K562 (cell line): ENCODE measurements around the gene SIGMAR1. TPM values are rescaled to one million over a fixed set of nuclear protein-coding genes. Genes with fewer than 3 reads are reported as not detected.

ENCODE experiments used
- CHCHD3 ChIP-seq: fragments of 250-450 bp; sonication (Bioruptor Pico); IDR thresholded peaks from 2 replicates; pipeline ENCODE4 v2.1.2; 2022; ENCODE audit warnings: mild to moderate bottlenecking
- FOXA1 ChIP-seq: fragments of 450-650 bp; IDR thresholded peaks from 2 replicates; pipeline ENCODE4 v1.6.1; 2016; ENCODE audit warnings: mild to moderate bottlenecking, borderline replicate concordance
- FOXK2 ChIP-seq, 2 experiments: fragments of 450-650 bp; IDR thresholded peaks in 1 of 2; conservative IDR thresholded peaks in 1 of 2; 2 replicates each; pipeline ENCODE4 v1.6.1; 2016; ENCODE audit warnings: low read depth in 2 of 2, mild to moderate bottlenecking in 1 of 2
- HMG20B ChIP-seq: fragments of 250-450 bp; sonication (Bioruptor Pico); IDR thresholded peaks from 2 replicates; pipeline ENCODE4 v1.5.0; 2021; ENCODE audit warnings: mild to moderate bottlenecking
- HNRNPUL1 ChIP-seq: fragments of 200-400 bp; formaldehyde crosslinking; IDR thresholded peaks from 2 replicates; pipeline ENCODE4 v1.6.1; 2017; ENCODE audit warnings: low read length
- POLR2A ChIP-seq: fragments of 450-650 bp; conservative IDR thresholded peaks from 2 replicates; pipeline ENCODE4 v1.6.1; 2016
- POLR2AphosphoS5 ChIP-seq: IDR thresholded peaks from 2 replicates; pipeline ENCODE4 v1.6.1; 2011; ENCODE audit warnings: mild to moderate bottlenecking, low read depth, low read length, moderate library complexity; ENCODE audit not compliant: control insufficient read depth, insufficient read depth
- POU5F1 ChIP-seq: fragments of 150-350 bp; IDR thresholded peaks from 2 replicates; pipeline ENCODE4 v1.6.1; 2014; ENCODE audit warnings: borderline replicate concordance, low read length, low read depth, mild to moderate bottlenecking; ENCODE audit not compliant: partially characterized antibody
- RUNX1 ChIP-seq: sonication (generic); IDR thresholded peaks from 2 replicates; pipeline ENCODE4 v1.6.1; 2016; ENCODE audit warnings: antibody characterized with exemption, low read depth
- SAP30 ChIP-seq: fragments of 200-600 bp; sonication (generic); IDR thresholded peaks from 2 replicates; pipeline ENCODE4 v1.6.1; 2012; ENCODE audit warnings: borderline replicate concordance, low read depth, mild to moderate bottlenecking, moderate library complexity, low read length, control low read depth, inconsistent platforms; ENCODE audit not compliant: insufficient read depth, poor library complexity, severe bottlenecking
- STAG1 ChIP-seq: sonication (generic); formaldehyde crosslinking; IDR thresholded peaks from 2 replicates; pipeline ENCODE4 v1.5.0; 2020; ENCODE audit warnings: missing genetic modification reagents, borderline replicate concordance
- ZFP91 ChIP-seq: sonication (generic); formaldehyde crosslinking; IDR thresholded peaks from 2 replicates; pipeline ENCODE4 v1.8.0; 2022; ENCODE audit warnings: mild to moderate bottlenecking, missing genetic modification reagents
- ZFX ChIP-seq: sonication (generic); formaldehyde crosslinking; IDR thresholded peaks from 2 replicates; pipeline ENCODE4 v1.8.0; 2022; ENCODE audit warnings: mild to moderate bottlenecking, missing genetic modification reagents, moderate library complexity
- ZNF395 ChIP-seq: fragments of 200-800 bp; sonication (Bioruptor generic); IDR thresholded peaks from 2 replicates; pipeline ENCODE4 v1.6.1; 2017; ENCODE audit warnings: missing genetic modification characterization, missing compliant biosample characterization
- ZNF785 ChIP-seq: fragments of 250-450 bp; sonication (Bioruptor Pico); IDR thresholded peaks from 2 replicates; pipeline ENCODE4 v1.4.0; 2020; ENCODE audit warnings: mild to moderate bottlenecking
- polyA plus RNA-seq, 8 experiments: library from polyadenylated mRNA; depleted of rRNA in 4 of 8; stranded (reverse) in 5 of 8; unstranded in 3 of 8; fragments of >200 nt; fragmentation: Nextera tagmentation in 2 of 8; fragmentation: Illumina TruSeq in 1 of 8; extraction: Ambion mirVana in 2 of 8; extraction: Trizol in 1 of 8; gene quantifications; 2 replicates each; pipeline versions ENCODE4 v1.2.1 to v1.2.3, GENCODE V29; 2011 to 2014; ENCODE audit warnings: inconsistent platforms in 1 of 8, missing spikeins in 1 of 8
- total RNA-seq, 7 experiments: library from RNA; depleted of rRNA in 6 of 7; stranded (reverse); fragments of >200 nt in 6 of 7; fragmentation: Illumina TruSeq in 2 of 7; extraction: Trizol in 2 of 7; gene quantifications; 2 replicates each; pipeline versions ENCODE4 v1.2.1 to v1.2.3, GENCODE V29; 2011 to 2021; ENCODE audit warnings: low replicate concordance in 1 of 7
- TF ChIP-seq, protein P1 (sequence below): conservative IDR thresholded peaks from 2 replicates; pipeline ENCODE4 v1.6.1; 2011; ENCODE audit warnings: low read depth, mild to moderate bottlenecking, low read length; ENCODE audit not compliant: control insufficient read depth
- TF ChIP-seq, protein P2 (sequence below): sonication (generic); formaldehyde crosslinking; IDR thresholded peaks from 2 replicates; pipeline ENCODE4 v1.8.0; 2023; ENCODE audit warnings: mild to moderate bottlenecking, missing genetic modification reagents
- TF ChIP-seq, protein P3 (sequence below): sonication (generic); formaldehyde crosslinking; IDR thresholded peaks from 2 replicates; pipeline ENCODE4 v1.9.0; 2022; ENCODE audit warnings: mild to moderate bottlenecking, missing genetic modification reagents

The SIGMAR1 gene
- total and polyA plus RNA-seq, 9 of the 15 experiments (the other 6 are each of a cell fraction or from before 2014, with no cell fraction given) = 6.9 to 80.0 (median 35.2) TPM

DNA sequence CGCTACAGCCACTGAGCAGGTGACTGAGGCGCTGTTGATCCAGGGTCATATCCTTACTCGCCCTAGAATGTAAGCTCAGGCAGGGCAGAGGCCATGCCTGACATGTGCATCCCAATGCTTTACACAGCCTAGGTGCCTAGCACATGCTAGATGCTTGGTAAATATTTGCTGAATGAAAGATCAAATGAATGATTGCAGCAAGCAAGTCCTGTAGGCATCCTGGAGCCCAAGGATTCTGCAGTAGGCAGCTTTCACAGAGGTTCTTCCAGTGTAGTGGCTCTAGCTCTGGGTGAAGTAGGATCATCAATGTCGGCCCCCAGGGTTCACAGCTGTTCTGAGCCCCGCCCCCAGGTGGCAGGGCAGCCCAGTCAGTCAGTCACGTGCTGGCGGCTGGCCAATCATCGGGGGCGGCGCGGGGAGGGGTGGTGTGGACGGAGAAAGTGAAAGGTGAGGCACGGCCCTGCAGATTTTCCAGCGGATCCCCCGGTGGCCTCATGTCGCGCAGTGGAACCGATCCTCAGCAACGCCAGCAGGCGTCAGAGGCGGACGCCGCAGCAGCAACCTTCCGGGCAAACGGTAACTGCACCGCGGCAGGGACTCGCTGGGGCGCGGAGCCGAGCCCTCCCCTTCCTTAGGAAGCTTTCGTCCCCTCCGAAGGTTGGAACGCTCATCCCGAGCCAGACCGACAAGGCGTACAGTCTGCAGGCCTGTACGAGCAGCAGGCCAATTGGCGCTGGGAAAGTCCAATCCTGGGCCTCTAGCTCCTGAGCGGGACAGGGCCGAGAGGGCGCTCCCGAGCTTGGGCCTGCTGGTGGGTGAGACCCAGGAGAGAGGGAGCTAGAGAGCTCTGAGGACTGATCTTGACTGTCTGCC lies 8.9 kb upstream of the SIGMAR1 start, which contains the start of gene GALT (continued):
- TF ChIP-seq ZFP91 (CRISPR knock-in tag) (peak; percentile 65; the same call in 1 of the 2 replicates), ZNF395 (CRISPR knock-in tag) (no peak), STAG1 (no peak), FOXK2 (conservative IDR thresholded peaks at IDR 0.05 in 1 of 2, IDR thresholded peaks at IDR 0.05 in 1 of 2; ENCODE audit: low read depth in 2 of 2) (peak; percentile 37 to 70; a peak in 3 of 4 replicates), CHCHD3 (CRISPR knock-in tag) (no peak), POLR2AphosphoS5 (no peak), HMG20B (CRISPR knock-in tag) (no peak), RUNX1 (no peak), SAP30 (peak; percentile 67), ZFX (CRISPR knock-in tag) (peak; percentile 93), POU5F1 (no peak), HNRNPUL1 (no peak), ZNF785 (CRISPR knock-in tag) (no peak), FOXA1 (no peak), POLR2A (peak; percentile 70)
- TF ChIP-seq, protein P1, sequence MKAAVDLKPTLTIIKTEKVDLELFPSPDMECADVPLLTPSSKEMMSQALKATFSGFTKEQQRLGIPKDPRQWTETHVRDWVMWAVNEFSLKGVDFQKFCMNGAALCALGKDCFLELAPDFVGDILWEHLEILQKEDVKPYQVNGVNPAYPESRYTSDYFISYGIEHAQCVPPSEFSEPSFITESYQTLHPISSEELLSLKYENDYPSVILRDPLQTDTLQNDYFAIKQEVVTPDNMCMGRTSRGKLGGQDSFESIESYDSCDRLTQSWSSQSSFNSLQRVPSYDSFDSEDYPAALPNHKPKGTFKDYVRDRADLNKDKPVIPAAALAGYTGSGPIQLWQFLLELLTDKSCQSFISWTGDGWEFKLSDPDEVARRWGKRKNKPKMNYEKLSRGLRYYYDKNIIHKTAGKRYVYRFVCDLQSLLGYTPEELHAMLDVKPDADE = 0 out of 2 replicates have a peak, but pooled peaks have one; percentile 20
- TF ChIP-seq, protein P2, sequence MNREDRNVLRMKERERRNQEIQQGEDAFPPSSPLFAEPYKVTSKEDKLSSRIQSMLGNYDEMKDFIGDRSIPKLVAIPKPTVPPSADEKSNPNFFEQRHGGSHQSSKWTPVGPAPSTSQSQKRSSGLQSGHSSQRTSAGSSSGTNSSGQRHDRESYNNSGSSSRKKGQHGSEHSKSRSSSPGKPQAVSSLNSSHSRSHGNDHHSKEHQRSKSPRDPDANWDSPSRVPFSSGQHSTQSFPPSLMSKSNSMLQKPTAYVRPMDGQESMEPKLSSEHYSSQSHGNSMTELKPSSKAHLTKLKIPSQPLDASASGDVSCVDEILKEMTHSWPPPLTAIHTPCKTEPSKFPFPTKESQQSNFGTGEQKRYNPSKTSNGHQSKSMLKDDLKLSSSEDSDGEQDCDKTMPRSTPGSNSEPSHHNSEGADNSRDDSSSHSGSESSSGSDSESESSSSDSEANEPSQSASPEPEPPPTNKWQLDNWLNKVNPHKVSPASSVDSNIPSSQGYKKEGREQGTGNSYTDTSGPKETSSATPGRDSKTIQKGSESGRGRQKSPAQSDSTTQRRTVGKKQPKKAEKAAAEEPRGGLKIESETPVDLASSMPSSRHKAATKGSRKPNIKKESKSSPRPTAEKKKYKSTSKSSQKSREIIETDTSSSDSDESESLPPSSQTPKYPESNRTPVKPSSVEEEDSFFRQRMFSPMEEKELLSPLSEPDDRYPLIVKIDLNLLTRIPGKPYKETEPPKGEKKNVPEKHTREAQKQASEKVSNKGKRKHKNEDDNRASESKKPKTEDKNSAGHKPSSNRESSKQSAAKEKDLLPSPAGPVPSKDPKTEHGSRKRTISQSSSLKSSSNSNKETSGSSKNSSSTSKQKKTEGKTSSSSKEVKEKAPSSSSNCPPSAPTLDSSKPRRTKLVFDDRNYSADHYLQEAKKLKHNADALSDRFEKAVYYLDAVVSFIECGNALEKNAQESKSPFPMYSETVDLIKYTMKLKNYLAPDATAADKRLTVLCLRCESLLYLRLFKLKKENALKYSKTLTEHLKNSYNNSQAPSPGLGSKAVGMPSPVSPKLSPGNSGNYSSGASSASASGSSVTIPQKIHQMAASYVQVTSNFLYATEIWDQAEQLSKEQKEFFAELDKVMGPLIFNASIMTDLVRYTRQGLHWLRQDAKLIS (CRISPR knock-in tag) = no peak
- TF ChIP-seq, protein P3, sequence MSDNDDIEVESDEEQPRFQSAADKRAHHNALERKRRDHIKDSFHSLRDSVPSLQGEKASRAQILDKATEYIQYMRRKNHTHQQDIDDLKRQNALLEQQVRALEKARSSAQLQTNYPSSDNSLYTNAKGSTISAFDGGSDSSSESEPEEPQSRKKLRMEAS (CRISPR knock-in tag) = peak; percentile 84
